GM12878 (cell line): ENCODE results near the gene CSTB.

Source experiments
- ASH2L ChIP-seq: fragments of 300-600, 200-600 bp; sonication (generic); IDR thresholded peaks from 2 replicates; pipeline ENCODE4 v1.6.1; 2017; ENCODE audit warnings: low read depth, mild to moderate bottlenecking, borderline replicate concordance
- EZH2 ChIP-seq: IDR thresholded peaks from 2 replicates; pipeline ENCODE4 v1.6.1; 2012; ENCODE audit warnings: low read depth, mild to moderate bottlenecking, control low read depth, inconsistent platforms, low read length, borderline replicate concordance; ENCODE audit not compliant: control insufficient read depth
- PAX8 ChIP-seq: fragments of 450-650 bp; IDR thresholded peaks from 2 replicates; pipeline ENCODE4 v1.6.1; 2017; ENCODE audit warnings: mild to moderate bottlenecking, moderate library complexity
- RB1 ChIP-seq: fragments of 450-650 bp; formaldehyde crosslinking; IDR thresholded peaks from 2 replicates; pipeline ENCODE4 v1.6.1; 2017; ENCODE audit warnings: mild to moderate bottlenecking, borderline replicate concordance
- TAF1 ChIP-seq: IDR thresholded peaks from 2 replicates; pipeline ENCODE4 v1.6.1; 2011; ENCODE audit warnings: mild to moderate bottlenecking, low read depth, low read length, borderline replicate concordance
- ZBED1 ChIP-seq: IDR thresholded peaks from 2 replicates; pipeline ENCODE4 v1.6.1; 2016; ENCODE audit warnings: borderline replicate concordance
- TF ChIP-seq, protein P1 (sequence below): fragments of 450-650 bp; IDR thresholded peaks from 2 replicates; pipeline ENCODE4 v1.6.1; 2017; ENCODE audit warnings: mild to moderate bottlenecking, moderate library complexity
- TF ChIP-seq, protein P2 (sequence below), 3 experiments: IDR thresholded peaks in 2 of 3; conservative IDR thresholded peaks in 1 of 3; 2 replicates each; pipeline ENCODE4 v1.5.1; 2011; ENCODE audit warnings: low read depth in 3 of 3, low read length in 3 of 3, mild to moderate bottlenecking in 3 of 3, control low read depth in 2 of 3, moderate library complexity in 2 of 3, inconsistent platforms in 1 of 3, mixed read lengths in 1 of 3; ENCODE audit not compliant: control insufficient read depth in 2 of 3, insufficient read depth in 1 of 3; ENCODE audit errors: extremely low read depth in 1 of 3
- TF ChIP-seq, protein P3 (sequence below): IDR thresholded peaks from 2 replicates; pipeline ENCODE4 v1.6.1; 2012; ENCODE audit warnings: low read depth, low read length, improper control_type of control experiment
- TF ChIP-seq, protein P4 (sequence below): fragments of 450-650 bp; formaldehyde crosslinking; IDR thresholded peaks from 2 replicates; pipeline ENCODE4 v1.4.0; 2022; ENCODE audit warnings: mild to moderate bottlenecking, moderate library complexity

DNA sequence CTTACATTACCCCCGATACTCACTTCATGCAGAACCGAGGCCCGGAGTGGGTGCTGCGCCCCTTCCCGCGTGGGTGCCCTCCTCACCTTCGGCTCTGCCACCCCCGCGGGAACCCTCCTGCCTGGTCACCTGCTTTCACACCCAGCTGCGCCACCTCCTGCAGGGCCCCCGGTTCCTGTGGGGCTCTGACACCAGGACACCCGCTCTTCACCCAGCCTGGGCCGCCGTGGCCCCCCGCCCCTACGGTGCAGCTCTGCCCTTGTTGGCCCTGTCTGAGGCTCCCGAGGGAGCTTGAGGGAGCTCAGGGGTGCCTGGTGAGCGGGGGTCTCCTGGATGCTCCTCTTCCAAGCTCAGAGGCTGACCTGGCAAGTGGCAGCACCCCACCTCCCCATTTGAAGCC, 32.3 kb upstream of the CSTB start:
- TF ChIP-seq, protein P1, sequence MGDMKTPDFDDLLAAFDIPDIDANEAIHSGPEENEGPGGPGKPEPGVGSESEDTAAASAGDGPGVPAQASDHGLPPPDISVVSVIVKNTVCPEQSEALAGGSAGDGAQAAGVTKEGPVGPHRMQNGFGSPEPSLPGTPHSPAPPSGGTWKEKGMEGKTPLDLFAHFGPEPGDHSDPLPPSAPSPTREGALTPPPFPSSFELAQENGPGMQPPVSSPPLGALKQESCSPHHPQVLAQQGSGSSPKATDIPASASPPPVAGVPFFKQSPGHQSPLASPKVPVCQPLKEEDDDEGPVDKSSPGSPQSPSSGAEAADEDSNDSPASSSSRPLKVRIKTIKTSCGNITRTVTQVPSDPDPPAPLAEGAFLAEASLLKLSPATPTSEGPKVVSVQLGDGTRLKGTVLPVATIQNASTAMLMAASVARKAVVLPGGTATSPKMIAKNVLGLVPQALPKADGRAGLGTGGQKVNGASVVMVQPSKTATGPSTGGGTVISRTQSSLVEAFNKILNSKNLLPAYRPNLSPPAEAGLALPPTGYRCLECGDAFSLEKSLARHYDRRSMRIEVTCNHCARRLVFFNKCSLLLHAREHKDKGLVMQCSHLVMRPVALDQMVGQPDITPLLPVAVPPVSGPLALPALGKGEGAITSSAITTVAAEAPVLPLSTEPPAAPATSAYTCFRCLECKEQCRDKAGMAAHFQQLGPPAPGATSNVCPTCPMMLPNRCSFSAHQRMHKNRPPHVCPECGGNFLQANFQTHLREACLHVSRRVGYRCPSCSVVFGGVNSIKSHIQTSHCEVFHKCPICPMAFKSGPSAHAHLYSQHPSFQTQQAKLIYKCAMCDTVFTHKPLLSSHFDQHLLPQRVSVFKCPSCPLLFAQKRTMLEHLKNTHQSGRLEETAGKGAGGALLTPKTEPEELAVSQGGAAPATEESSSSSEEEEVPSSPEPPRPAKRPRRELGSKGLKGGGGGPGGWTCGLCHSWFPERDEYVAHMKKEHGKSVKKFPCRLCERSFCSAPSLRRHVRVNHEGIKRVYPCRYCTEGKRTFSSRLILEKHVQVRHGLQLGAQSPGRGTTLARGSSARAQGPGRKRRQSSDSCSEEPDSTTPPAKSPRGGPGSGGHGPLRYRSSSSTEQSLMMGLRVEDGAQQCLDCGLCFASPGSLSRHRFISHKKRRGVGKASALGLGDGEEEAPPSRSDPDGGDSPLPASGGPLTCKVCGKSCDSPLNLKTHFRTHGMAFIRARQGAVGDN: no peak
- TF ChIP-seq ZBED1 (no peak), ASH2L (no peak), RB1 (no peak), PAX8 (no peak), TAF1 (no peak), EZH2 (no peak)
- TF ChIP-seq, protein P2, sequence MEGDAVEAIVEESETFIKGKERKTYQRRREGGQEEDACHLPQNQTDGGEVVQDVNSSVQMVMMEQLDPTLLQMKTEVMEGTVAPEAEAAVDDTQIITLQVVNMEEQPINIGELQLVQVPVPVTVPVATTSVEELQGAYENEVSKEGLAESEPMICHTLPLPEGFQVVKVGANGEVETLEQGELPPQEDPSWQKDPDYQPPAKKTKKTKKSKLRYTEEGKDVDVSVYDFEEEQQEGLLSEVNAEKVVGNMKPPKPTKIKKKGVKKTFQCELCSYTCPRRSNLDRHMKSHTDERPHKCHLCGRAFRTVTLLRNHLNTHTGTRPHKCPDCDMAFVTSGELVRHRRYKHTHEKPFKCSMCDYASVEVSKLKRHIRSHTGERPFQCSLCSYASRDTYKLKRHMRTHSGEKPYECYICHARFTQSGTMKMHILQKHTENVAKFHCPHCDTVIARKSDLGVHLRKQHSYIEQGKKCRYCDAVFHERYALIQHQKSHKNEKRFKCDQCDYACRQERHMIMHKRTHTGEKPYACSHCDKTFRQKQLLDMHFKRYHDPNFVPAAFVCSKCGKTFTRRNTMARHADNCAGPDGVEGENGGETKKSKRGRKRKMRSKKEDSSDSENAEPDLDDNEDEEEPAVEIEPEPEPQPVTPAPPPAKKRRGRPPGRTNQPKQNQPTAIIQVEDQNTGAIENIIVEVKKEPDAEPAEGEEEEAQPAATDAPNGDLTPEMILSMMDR (IDR thresholded peaks at IDR 0.05 in 2 of 3, conservative IDR thresholded peaks at IDR 0.05 in 1 of 3; ENCODE audit: control insufficient read depth in 2 of 3, extremely low read depth in 1 of 3, insufficient read depth in 1 of 3, low read depth in 3 of 3, low read length in 3 of 3): no peak
- TF ChIP-seq, protein P3, sequence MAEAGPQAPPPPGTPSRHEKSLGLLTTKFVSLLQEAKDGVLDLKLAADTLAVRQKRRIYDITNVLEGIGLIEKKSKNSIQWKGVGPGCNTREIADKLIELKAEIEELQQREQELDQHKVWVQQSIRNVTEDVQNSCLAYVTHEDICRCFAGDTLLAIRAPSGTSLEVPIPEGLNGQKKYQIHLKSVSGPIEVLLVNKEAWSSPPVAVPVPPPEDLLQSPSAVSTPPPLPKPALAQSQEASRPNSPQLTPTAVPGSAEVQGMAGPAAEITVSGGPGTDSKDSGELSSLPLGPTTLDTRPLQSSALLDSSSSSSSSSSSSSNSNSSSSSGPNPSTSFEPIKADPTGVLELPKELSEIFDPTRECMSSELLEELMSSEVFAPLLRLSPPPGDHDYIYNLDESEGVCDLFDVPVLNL: no peak
- TF ChIP-seq, protein P4, sequence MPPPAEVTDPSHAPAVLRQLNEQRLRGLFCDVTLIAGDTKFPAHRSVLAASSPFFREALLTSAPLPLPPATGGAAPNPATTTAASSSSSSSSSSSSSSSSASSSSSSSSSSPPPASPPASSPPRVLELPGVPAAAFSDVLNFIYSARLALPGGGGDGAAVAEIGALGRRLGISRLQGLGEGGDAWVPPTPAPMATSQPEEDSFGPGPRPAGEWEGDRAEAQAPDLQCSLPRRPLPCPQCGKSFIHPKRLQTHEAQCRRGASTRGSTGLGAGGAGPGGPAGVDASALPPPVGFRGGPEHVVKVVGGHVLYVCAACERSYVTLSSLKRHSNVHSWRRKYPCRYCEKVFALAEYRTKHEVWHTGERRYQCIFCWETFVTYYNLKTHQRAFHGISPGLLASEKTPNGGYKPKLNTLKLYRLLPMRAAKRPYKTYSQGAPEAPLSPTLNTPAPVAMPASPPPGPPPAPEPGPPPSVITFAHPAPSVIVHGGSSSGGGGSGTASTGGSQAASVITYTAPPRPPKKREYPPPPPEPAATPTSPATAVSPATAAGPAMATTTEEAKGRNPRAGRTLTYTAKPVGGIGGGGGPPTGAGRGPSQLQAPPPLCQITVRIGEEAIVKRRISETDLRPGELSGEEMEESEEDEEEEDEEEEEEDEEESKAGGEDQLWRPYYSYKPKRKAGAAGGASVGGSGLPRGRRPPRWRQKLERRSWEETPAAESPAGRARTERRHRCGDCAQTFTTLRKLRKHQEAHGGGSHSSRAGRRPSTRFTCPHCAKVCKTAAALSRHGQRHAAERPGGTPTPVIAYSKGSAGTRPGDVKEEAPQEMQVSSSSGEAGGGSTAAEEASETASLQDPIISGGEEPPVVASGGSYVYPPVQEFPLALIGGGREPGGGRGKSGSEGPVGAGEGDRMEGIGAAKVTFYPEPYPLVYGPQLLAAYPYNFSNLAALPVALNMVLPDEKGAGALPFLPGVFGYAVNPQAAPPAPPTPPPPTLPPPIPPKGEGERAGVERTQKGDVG (CRISPR knock-in tag): no peak
